ENCODE data around the gene FOXL1.

Gene FOXL1

DNA sequence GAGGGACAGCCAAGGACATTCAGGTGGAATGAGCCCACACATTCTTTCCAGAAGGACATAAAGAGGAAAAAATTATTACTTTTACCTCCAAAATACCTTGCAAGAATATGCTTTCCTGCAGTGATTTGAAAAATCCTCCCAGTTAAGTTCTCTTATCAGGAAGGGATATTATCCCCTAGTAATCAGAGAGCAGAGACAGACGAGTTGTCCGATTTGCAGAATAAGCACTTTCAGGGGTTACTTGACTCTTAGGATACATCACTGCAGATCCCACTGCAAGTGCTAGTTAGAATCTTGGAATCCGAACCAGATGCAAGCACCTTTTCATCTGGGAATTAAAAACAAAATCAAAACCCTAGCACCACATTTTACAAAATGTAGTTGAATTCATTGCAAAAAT is 33.6 kb downstream of the FOXL1 start:
- no peak overlapping the region for H3K9ac ChIP-seq (ENCODE audit: low read depth, low read length)
- H3K27me3 ChIP-seq (ENCODE audit: control insufficient read depth, insufficient read depth, low read length), result no peaks in the 10 kb centered on the region
- H3K4me3 ChIP-seq (ENCODE audit: low read depth, low read length), result no peak overlapping the region
- H3K4me1 ChIP-seq (ENCODE audit: control insufficient read depth, insufficient read depth, low read length), result peaks cover 7% of the 10 kb centered on the region
- no peaks in the 10 kb centered on the region for H3K9me3 ChIP-seq (ENCODE audit: control insufficient read depth, insufficient read depth, low read length)
- no peaks in the 10 kb centered on the region for H3K36me3 ChIP-seq (ENCODE audit: control insufficient read depth, insufficient read depth, low read length)
- H3K27ac ChIP-seq (ENCODE audit: low read depth, low read length), result no peak overlapping the region

DNA sequence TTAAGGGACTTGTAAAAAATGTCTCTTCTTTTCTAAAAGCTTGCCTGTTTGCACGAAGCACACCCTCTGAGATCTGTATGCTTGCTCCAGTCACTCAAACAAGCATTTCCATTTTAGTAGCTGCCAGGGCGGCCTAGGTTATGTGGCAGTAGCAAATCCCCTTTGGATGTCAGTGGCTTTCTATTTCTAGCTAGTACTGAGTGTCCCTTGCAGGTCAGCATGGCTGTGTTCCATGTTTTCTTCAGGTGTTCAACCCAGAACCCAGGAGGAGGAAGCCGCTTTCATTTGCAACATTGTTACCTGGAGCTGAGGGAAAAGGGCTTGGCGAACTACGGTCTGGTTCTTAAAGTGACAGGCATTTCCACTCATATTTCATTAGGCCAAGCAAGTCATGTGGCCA is 36.4 kb downstream of the FOXL1 start:
- Histone ChIP-seq H3K4me1 (ENCODE audit: control insufficient read depth, insufficient read depth, low read length) (peaks cover 7% of the 10 kb centered on the region), H3K36me3 (ENCODE audit: control insufficient read depth, insufficient read depth, low read length) (no peaks in the 10 kb centered on the region), H3K27ac (ENCODE audit: low read depth, low read length) (no peak overlapping the region)

DNA sequence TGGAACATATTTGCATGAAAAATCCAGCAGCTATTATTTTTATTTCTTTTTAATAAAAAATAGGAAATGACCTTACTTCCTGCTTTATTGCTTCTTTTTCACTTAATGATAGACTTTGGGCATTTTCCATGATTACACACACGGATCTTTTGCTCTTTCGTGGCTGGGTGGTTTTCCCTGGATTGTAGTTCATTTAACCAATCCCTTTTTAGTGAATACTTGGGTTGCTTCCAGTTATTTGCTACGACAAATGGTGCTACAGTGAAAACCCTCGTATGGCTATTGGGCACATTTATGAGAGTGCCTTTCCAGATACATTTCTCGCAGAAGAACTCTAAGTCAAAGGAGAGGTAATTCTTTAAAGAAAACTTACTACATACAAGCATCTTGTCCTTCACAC is 38.6 kb downstream of the FOXL1 start:
- Histone ChIP-seq H3K27me3 (ENCODE audit: control insufficient read depth, insufficient read depth, low read length) (no peaks in the 10 kb centered on the region), H3K9ac (ENCODE audit: low read depth, low read length) (no peak overlapping the region), H3K27ac (ENCODE audit: low read depth, low read length) (no peak overlapping the region), H3K4me3 (ENCODE audit: low read depth, low read length) (no peak overlapping the region), H3K9me3 (ENCODE audit: control insufficient read depth, insufficient read depth, low read length) (no peaks in the 10 kb centered on the region), H3K4me1 (ENCODE audit: control insufficient read depth, insufficient read depth, low read length) (peaks cover 7% of the 10 kb centered on the region), H3K36me3 (ENCODE audit: control insufficient read depth, insufficient read depth, low read length) (no peaks in the 10 kb centered on the region)

More for the DNA sequence above, 36.4 kb downstream of the FOXL1 start:
- no peak overlapping the region for H3K9ac ChIP-seq (ENCODE audit: low read depth, low read length)
- no peaks in the 10 kb centered on the region for H3K9me3 ChIP-seq (ENCODE audit: control insufficient read depth, insufficient read depth, low read length)
- H3K27me3 ChIP-seq (ENCODE audit: control insufficient read depth, insufficient read depth, low read length), result no peaks in the 10 kb centered on the region
- H3K4me3 ChIP-seq (ENCODE audit: low read depth, low read length), result no peak overlapping the region

DNA sequence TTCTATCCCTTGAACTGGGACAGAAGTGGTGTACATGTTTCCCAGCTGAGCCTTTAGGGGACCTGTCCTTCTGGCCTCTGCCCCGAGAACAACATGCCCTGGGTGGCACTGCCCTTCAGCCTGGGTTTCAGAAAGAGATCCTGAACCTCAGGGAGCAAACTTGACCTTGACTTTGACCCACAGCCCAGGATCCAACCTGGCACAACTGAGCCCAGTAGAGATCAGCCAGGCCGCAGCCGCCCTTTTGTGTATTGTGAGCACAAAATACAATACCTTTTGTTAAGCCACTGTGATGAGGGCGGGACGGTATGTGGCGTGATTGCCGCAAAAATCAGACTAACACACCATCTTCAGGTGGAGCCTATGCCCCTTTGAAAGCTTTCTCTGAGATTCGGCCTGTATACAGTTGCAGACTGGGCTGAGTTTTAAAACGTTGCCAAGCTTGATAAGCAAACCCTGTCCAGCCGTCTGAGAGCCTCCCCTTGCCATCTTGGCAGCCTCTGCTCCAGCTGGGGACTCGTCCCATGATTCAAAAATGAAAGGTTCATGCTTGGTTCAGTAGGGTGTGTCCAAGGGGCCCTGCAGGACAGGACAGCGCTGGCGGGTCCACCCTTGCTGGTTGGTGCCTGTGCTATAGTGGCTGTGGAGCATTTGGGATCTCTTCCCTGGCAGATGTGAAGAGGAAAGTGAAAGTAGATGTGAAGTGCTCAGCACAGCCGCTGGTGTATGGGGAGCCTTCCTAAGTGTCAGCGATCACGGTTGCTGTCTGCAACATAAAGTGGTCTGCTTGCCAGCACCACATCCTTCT is 40.3 kb downstream of the FOXL1 start:
- H3K27me3 ChIP-seq (ENCODE audit: control insufficient read depth, insufficient read depth, low read length), result no peaks in the 10 kb centered on the region
- H3K4me3 ChIP-seq (ENCODE audit: low read depth, low read length), result no peak overlapping the region
- H3K9ac ChIP-seq (ENCODE audit: low read depth, low read length), result no peak overlapping the region
- no peaks in the 10 kb centered on the region for H3K9me3 ChIP-seq (ENCODE audit: control insufficient read depth, insufficient read depth, low read length)
- H3K4me1 ChIP-seq (ENCODE audit: control insufficient read depth, insufficient read depth, low read length), result peaks cover 7% of the 10 kb centered on the region
- no peaks in the 10 kb centered on the region for H3K36me3 ChIP-seq (ENCODE audit: control insufficient read depth, insufficient read depth, low read length)
- no peak overlapping the region for H3K27ac ChIP-seq (ENCODE audit: low read depth, low read length)

DNA sequence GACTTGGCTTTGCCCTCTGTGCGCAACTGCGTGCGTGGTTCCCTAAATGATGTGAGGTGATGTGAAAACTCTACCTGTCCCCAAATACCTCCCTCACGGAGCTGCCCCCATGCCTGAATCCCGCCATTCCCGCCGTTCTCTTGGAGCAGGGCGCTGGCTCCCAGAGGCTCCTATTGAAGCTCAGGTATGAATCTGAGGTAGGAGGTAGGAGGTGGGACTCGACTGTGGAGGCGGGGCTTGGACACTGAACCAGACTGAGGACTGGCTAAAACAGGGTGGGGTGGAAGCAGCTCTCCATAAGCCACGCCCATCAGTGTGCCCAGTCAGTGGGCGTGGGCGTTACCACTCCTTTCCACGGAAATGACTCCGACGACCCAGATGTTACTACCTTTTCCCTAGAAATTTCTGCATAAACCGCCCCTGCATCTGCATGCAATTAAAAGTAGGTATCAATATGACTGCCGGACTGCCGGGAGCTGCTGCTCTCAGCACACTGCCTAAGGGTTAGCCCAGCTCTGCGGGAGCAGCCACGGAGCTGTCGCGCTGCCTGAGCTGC is 41.0 kb downstream of the FOXL1 start:
- Histone ChIP-seq H3K27ac (ENCODE audit: low read depth, low read length) (no peak overlapping the region), H3K9ac (ENCODE audit: low read depth, low read length) (no peak overlapping the region), H3K27me3 (ENCODE audit: control insufficient read depth, insufficient read depth, low read length) (no peaks in the 10 kb centered on the region), H3K4me1 (ENCODE audit: control insufficient read depth, insufficient read depth, low read length) (peaks cover 6% of the 10 kb centered on the region), H3K36me3 (ENCODE audit: control insufficient read depth, insufficient read depth, low read length) (no peaks in the 10 kb centered on the region), H3K9me3 (ENCODE audit: control insufficient read depth, insufficient read depth, low read length) (no peaks in the 10 kb centered on the region), H3K4me3 (ENCODE audit: low read depth, low read length) (no peak overlapping the region)

DNA sequence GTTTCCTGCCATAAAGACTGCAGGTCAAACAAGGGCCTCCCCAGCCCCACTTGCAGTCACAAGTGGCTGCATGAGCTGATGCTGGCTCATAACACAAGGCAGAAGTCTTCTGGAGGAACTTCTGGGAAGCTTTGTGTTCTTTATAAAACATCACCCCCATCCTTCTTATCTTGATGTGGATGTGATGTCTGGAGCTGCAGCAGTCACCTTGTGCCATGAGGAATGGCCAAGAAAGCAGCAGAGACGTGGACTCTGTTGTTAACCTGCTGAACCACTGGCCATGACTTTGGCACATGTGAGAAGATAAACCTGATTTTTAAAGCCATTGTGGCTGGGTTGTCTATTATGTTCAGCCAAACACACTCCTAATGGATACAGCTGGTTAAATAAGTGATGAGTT is 41.8 kb downstream of the FOXL1 start:
- Histone ChIP-seq H3K36me3 (ENCODE audit: control insufficient read depth, insufficient read depth, low read length) (no peaks in the 10 kb centered on the region), H3K27ac (ENCODE audit: low read depth, low read length) (no peak overlapping the region), H3K27me3 (ENCODE audit: control insufficient read depth, insufficient read depth, low read length) (no peaks in the 10 kb centered on the region), H3K9ac (ENCODE audit: low read depth, low read length) (no peak overlapping the region), H3K4me1 (ENCODE audit: control insufficient read depth, insufficient read depth, low read length) (no peaks in the 10 kb centered on the region), H3K4me3 (ENCODE audit: low read depth, low read length) (no peak overlapping the region), H3K9me3 (ENCODE audit: control insufficient read depth, insufficient read depth, low read length) (no peaks in the 10 kb centered on the region)

DNA sequence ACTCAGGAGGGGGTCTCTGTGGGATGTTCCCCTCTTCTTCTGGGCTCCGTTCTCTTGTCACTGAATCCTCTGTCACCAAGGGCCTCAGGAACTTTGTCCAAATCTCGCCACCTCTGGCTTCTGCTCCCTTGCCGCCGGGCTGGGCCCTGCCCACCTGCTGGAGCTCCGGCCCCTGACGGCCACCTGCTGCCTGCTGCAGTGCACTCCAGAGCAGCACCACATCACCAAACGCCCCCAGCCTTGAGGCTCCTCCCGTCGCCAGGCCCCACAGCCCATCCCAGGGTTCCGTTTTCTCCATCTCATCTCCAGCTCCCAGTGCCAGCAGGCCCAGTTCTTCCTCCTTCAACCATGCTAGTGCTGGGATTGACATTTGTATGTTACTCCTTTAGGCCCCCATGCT is 43.6 kb downstream of the FOXL1 start:
- no peaks in the 10 kb centered on the region for H3K36me3 ChIP-seq (ENCODE audit: control insufficient read depth, insufficient read depth, low read length)
- no peaks in the 10 kb centered on the region for H3K4me1 ChIP-seq (ENCODE audit: control insufficient read depth, insufficient read depth, low read length)
- H3K9me3 ChIP-seq (ENCODE audit: control insufficient read depth, insufficient read depth, low read length), result no peaks in the 10 kb centered on the region
- H3K4me3 ChIP-seq (ENCODE audit: low read depth, low read length), result no peak overlapping the region
- no peak overlapping the region for H3K27ac ChIP-seq (ENCODE audit: low read depth, low read length)
- no peaks in the 10 kb centered on the region for H3K27me3 ChIP-seq (ENCODE audit: control insufficient read depth, insufficient read depth, low read length)
- no peak overlapping the region for H3K9ac ChIP-seq (ENCODE audit: low read depth, low read length)

DNA sequence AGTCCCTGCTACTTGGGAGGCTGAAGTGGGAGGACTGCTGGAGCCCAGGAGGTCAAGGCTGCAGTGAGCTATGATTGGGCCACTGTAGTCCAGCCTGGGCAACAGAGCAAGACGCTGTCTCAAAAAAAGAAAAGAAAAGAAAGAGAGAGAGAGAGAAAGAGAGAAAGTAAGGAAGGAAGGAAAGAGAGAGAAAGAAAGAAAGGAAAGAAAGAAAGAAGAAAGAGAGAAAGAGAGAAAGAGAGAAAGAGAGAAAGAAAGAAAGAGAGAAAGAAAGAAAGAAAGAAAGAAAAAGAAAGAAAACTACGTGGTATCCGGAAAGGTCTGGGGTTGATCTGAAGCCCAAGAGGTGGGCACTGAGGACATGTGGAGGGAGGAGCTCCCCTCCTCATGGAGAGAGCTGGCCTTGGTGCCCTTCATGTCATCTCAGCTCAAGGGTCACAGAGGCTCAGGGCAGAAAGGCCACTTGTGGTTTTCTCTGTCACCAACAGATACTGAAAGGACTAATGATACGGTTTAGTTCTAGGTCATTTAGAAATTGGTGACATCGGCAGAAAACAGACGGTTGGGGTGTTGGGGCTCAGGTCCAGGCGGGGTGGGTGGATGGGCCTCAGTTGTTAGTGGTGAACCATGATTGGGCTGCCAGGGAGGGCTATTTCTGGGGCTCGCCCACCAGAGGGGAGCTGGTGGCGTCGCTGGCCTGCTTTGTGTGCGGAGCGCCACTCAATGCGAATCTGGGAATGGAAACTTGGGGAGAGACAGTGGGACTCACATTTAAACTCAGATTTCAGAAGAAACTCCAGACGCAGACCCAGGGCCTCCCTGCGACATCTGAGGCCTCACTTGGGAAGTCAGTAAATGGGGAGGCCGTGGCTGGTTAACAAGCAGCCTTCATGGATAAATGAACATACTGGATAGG is 44.6 kb downstream of the FOXL1 start:
- Histone ChIP-seq H3K9me3 (ENCODE audit: control insufficient read depth, insufficient read depth, low read length) (no peaks in the 10 kb centered on the region), H3K4me3 (ENCODE audit: low read depth, low read length) (no peak overlapping the region), H3K9ac (ENCODE audit: low read depth, low read length) (no peak overlapping the region), H3K4me1 (ENCODE audit: control insufficient read depth, insufficient read depth, low read length) (no peaks in the 10 kb centered on the region), H3K27me3 (ENCODE audit: control insufficient read depth, insufficient read depth, low read length) (no peaks in the 10 kb centered on the region), H3K36me3 (ENCODE audit: control insufficient read depth, insufficient read depth, low read length) (no peaks in the 10 kb centered on the region), H3K27ac (ENCODE audit: low read depth, low read length) (no peak overlapping the region)

DNA sequence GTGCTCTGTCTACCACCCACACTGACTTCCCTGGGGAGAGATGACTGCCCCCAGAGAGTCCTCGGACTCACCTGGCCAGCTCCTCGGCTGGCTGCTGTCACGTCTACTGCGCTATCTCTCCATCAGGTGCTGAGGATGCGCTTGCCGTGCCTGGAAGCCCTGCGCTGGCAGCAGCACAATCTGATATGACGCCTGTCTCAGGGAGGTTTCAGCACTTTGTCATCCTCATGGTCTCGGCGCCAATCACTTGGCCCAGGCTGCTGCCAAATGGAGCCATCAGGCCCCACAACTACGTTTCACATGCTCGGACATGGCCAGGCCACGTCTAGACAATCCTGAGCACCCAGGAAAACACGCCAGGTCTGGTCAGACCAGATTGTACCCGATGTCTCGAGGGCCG is 46.7 kb downstream of the FOXL1 start:
- H3K36me3 ChIP-seq (ENCODE audit: control insufficient read depth, insufficient read depth, low read length), result no peaks in the 10 kb centered on the region
- H3K9me3 ChIP-seq (ENCODE audit: control insufficient read depth, insufficient read depth, low read length), result no peaks in the 10 kb centered on the region
- H3K4me1 ChIP-seq (ENCODE audit: control insufficient read depth, insufficient read depth, low read length), result no peaks in the 10 kb centered on the region
- no peak overlapping the region for H3K27ac ChIP-seq (ENCODE audit: low read depth, low read length)
- H3K9ac ChIP-seq (ENCODE audit: low read depth, low read length), result no peak overlapping the region
- no peak overlapping the region for H3K4me3 ChIP-seq (ENCODE audit: low read depth, low read length)
- no peaks in the 10 kb centered on the region for H3K27me3 ChIP-seq (ENCODE audit: control insufficient read depth, insufficient read depth, low read length)

DNA sequence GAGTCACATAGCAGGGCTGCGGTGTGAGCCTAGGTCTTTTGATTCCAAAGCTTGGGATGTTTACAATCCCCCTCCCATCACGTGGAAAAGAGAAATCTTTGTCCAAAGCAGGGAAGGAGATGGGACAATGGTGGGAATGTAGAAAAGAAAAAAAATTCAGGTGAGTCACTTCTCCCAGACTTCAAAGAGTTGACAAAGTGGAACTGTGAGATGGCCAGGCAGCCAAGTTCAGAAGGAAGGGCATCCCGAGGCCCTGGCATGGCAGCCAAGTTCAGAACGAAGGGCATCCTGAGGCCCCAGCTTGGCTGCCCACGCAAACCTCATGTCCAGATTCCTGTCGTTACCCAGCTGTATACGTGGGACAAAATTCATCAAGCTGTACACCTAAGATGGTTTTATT is 47.5 kb downstream of the FOXL1 start:
- no peak overlapping the region for H3K27ac ChIP-seq (ENCODE audit: low read depth, low read length)
- H3K4me1 ChIP-seq (ENCODE audit: control insufficient read depth, insufficient read depth, low read length), result no peaks in the 10 kb centered on the region
- no peak overlapping the region for H3K9ac ChIP-seq (ENCODE audit: low read depth, low read length)
- no peak overlapping the region for H3K4me3 ChIP-seq (ENCODE audit: low read depth, low read length)
- no peaks in the 10 kb centered on the region for H3K9me3 ChIP-seq (ENCODE audit: control insufficient read depth, insufficient read depth, low read length)
- no peaks in the 10 kb centered on the region for H3K36me3 ChIP-seq (ENCODE audit: control insufficient read depth, insufficient read depth, low read length)
- H3K27me3 ChIP-seq (ENCODE audit: control insufficient read depth, insufficient read depth, low read length), result no peaks in the 10 kb centered on the region

DNA sequence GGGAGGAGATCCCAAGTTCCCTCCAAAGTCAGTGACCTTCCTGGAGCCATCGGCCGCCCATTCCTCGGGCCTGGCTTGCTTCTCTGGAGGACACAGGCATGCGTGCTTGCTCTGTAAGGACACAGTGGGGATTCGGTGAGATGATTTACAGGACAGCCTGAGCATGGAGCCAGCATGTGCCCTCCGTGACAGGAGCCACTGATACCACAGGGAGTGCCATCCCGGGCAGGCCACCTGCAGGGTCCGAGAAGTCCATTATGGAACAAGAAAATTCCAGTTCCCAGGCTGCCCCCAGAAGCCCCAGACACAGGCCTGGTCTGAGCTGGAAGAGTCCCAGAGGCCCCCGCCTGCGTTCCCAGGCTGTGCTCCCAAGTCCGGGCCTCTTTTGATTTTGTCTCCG is 47.9 kb downstream of the FOXL1 start:
- Histone ChIP-seq H3K27ac (ENCODE audit: low read depth, low read length) (no peak overlapping the region), H3K9me3 (ENCODE audit: control insufficient read depth, insufficient read depth, low read length) (no peaks in the 10 kb centered on the region), H3K36me3 (ENCODE audit: control insufficient read depth, insufficient read depth, low read length) (no peaks in the 10 kb centered on the region), H3K4me3 (ENCODE audit: low read depth, low read length) (no peak overlapping the region), H3K4me1 (ENCODE audit: control insufficient read depth, insufficient read depth, low read length) (no peaks in the 10 kb centered on the region), H3K27me3 (ENCODE audit: control insufficient read depth, insufficient read depth, low read length) (no peaks in the 10 kb centered on the region), H3K9ac (ENCODE audit: low read depth, low read length) (no peak overlapping the region)
